K562 (cell line): ENCODE results near the gene PDE11A. TPM values are rescaled to one million over a fixed set of nuclear protein-coding genes. Genes with fewer than 3 reads are reported as not detected.

Source experiments
- BRF1 ChIP-seq: IDR thresholded peaks from 3 replicates; pipeline ENCODE4 v1.6.1; 2011; ENCODE audit warnings: borderline replicate concordance, mild to moderate bottlenecking; ENCODE audit not compliant: insufficient read length; ENCODE audit errors: extremely low read depth
- EGR1 ChIP-seq: fragments of 450-650 bp; conservative IDR thresholded peaks from 2 replicates; pipeline ENCODE4 v1.6.1; 2017; ENCODE audit warnings: mild to moderate bottlenecking
- HDAC1 ChIP-seq, 2 experiments: fragments of 450-650 bp; IDR thresholded peaks; 2 replicates each; pipeline ENCODE4 v1.6.1; 2016 to 2017; ENCODE audit warnings: inconsistent platforms in 1 of 2, mild to moderate bottlenecking in 1 of 2, moderate library complexity in 1 of 2
- NBN ChIP-seq: fragments of 450-650 bp; IDR thresholded peaks from 2 replicates; pipeline ENCODE4 v1.6.1; 2016; ENCODE audit warnings: low read depth, mild to moderate bottlenecking
- NCOA4 ChIP-seq: fragments of 450-650 bp; IDR thresholded peaks from 2 replicates; pipeline ENCODE4 v1.6.1; 2018; ENCODE audit warnings: mild to moderate bottlenecking; ENCODE audit not compliant: partially characterized antibody
- ZBTB2 ChIP-seq: fragments of 450-650 bp; IDR thresholded peaks from 2 replicates; pipeline ENCODE4 v1.6.1; 2016; ENCODE audit warnings: antibody characterized with exemption
- ZNF239 ChIP-seq: fragments of 250-450 bp; sonication (Bioruptor Pico); IDR thresholded peaks from 2 replicates; pipeline ENCODE4 v1.4.0; 2020; ENCODE audit warnings: mild to moderate bottlenecking
- ZNF644 ChIP-seq: fragments of 200-800 bp; sonication (Bioruptor generic); IDR thresholded peaks from 2 replicates; pipeline ENCODE4 v1.6.1; 2016; ENCODE audit warnings: low read depth, missing genetic modification characterization, missing compliant biosample characterization
- ZNF668 ChIP-seq: fragments of 250-450 bp; sonication (Bioruptor Pico); IDR thresholded peaks from 2 replicates; pipeline ENCODE4 v1.8.0; 2022; ENCODE audit warnings: mild to moderate bottlenecking, inconsistent platforms
- polyA plus RNA-seq, 8 experiments: library from polyadenylated mRNA; depleted of rRNA in 4 of 8; stranded (reverse) in 5 of 8; unstranded in 3 of 8; fragments of >200 nt; fragmentation: Nextera tagmentation in 2 of 8; fragmentation: Illumina TruSeq in 1 of 8; extraction: Ambion mirVana in 2 of 8; extraction: Trizol in 1 of 8; gene quantifications; 2 replicates each; pipeline versions ENCODE4 v1.2.1 to v1.2.3, GENCODE V29; 2011 to 2014; ENCODE audit warnings: inconsistent platforms in 1 of 8, missing spikeins in 1 of 8
- total RNA-seq, 7 experiments: library from RNA; depleted of rRNA in 6 of 7; stranded (reverse); fragments of >200 nt in 6 of 7; fragmentation: Illumina TruSeq in 2 of 7; extraction: Trizol in 2 of 7; gene quantifications; 2 replicates each; pipeline versions ENCODE4 v1.2.1 to v1.2.3, GENCODE V29; 2011 to 2021; ENCODE audit warnings: low replicate concordance in 1 of 7
- TF ChIP-seq, protein P1 (sequence below): sonication (generic); formaldehyde crosslinking; IDR thresholded peaks from 2 replicates; pipeline ENCODE4 v1.8.1; 2023; ENCODE audit warnings: mild to moderate bottlenecking, missing genetic modification reagents
- TF ChIP-seq, protein P2 (sequence below): sonication (generic); formaldehyde crosslinking; IDR thresholded peaks from 2 replicates; pipeline ENCODE4 v1.8.1; 2022; ENCODE audit warnings: missing genetic modification reagents
- TF ChIP-seq, protein P3 (sequence below): fragments of 250-450 bp; sonication (Bioruptor Pico); IDR thresholded peaks from 2 replicates; pipeline ENCODE4 v1.4.0; 2020
- TF ChIP-seq, protein P4 (sequence below): fragments of 450-650 bp; IDR thresholded peaks from 2 replicates; pipeline ENCODE4 v1.7.0; 2016; ENCODE audit warnings: borderline replicate concordance

PDE11A gene
- total and polyA plus RNA-seq, 9 of the 15 experiments (the other 6 are each of a cell fraction or from before 2014, with no cell fraction given), result 3.2 to 22.1 (median 5.7) TPM

- TF ChIP-seq, protein P1, sequence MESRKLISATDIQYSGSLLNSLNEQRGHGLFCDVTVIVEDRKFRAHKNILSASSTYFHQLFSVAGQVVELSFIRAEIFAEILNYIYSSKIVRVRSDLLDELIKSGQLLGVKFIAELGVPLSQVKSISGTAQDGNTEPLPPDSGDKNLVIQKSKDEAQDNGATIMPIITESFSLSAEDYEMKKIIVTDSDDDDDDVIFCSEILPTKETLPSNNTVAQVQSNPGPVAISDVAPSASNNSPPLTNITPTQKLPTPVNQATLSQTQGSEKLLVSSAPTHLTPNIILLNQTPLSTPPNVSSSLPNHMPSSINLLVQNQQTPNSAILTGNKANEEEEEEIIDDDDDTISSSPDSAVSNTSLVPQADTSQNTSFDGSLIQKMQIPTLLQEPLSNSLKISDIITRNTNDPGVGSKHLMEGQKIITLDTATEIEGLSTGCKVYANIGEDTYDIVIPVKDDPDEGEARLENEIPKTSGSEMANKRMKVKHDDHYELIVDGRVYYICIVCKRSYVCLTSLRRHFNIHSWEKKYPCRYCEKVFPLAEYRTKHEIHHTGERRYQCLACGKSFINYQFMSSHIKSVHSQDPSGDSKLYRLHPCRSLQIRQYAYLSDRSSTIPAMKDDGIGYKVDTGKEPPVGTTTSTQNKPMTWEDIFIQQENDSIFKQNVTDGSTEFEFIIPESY (CRISPR knock-in tag), result peak; percentile 69; the same call in 1 of the 2 replicates
- TF ChIP-seq, protein P2, sequence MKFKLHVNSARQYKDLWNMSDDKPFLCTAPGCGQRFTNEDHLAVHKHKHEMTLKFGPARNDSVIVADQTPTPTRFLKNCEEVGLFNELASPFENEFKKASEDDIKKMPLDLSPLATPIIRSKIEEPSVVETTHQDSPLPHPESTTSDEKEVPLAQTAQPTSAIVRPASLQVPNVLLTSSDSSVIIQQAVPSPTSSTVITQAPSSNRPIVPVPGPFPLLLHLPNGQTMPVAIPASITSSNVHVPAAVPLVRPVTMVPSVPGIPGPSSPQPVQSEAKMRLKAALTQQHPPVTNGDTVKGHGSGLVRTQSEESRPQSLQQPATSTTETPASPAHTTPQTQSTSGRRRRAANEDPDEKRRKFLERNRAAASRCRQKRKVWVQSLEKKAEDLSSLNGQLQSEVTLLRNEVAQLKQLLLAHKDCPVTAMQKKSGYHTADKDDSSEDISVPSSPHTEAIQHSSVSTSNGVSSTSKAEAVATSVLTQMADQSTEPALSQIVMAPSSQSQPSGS (CRISPR knock-in tag), result no peak
- TF ChIP-seq, protein P3, sequence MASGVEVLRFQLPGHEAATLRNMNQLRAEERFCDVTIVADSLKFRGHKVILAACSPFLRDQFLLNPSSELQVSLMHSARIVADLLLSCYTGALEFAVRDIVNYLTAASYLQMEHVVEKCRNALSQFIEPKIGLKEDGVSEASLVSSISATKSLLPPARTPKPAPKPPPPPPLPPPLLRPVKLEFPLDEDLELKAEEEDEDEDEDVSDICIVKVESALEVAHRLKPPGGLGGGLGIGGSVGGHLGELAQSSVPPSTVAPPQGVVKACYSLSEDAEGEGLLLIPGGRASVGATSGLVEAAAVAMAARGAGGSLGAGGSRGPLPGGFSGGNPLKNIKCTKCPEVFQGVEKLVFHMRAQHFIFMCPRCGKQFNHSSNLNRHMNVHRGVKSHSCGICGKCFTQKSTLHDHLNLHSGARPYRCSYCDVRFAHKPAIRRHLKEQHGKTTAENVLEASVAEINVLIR (CRISPR knock-in tag), result no peak
- TF ChIP-seq, protein P4, sequence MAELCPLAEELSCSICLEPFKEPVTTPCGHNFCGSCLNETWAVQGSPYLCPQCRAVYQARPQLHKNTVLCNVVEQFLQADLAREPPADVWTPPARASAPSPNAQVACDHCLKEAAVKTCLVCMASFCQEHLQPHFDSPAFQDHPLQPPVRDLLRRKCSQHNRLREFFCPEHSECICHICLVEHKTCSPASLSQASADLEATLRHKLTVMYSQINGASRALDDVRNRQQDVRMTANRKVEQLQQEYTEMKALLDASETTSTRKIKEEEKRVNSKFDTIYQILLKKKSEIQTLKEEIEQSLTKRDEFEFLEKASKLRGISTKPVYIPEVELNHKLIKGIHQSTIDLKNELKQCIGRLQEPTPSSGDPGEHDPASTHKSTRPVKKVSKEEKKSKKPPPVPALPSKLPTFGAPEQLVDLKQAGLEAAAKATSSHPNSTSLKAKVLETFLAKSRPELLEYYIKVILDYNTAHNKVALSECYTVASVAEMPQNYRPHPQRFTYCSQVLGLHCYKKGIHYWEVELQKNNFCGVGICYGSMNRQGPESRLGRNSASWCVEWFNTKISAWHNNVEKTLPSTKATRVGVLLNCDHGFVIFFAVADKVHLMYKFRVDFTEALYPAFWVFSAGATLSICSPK, result no peak
- TF ChIP-seq HDAC1 (IDR thresholded peaks at IDR 0.05) (peak in 1 of 2 experiments; percentile 66; a peak in 2 of 4 replicates), ZNF668 (CRISPR knock-in tag) (no peak), BRF1 (no peak), EGR1 (no peak), ZNF644 (tag) (0 out of 2 replicates have a peak, but pooled peaks have one; percentile 47), ZNF239 (CRISPR knock-in tag) (no peak), NBN (0 out of 2 replicates have a peak, but pooled peaks have one; percentile 42), ZBTB2 (no peak; the same call in 1 of the 2 replicates), NCOA4 (no peak)
Measured at GRCh38 chr2:178072383-178073301, at the start of gene PDE11A (continued).
